Measurements from ENCODE around the gene COX8A.
A peak's percentile ranks its signal among the peaks of the same experiment; 100 is the strongest.
"Not testable (repeated sequence)": the region's sequence is repeated elsewhere in the genome, so short reads cannot be mapped to it uniquely, and the experiment has no call there.

The COX8A gene

GRCh38 chr11:63974259-63975143 is at the start of gene COX8A:
Gene COX8A, plus strand, starts transcription at chr11:63974620. Its CDS starts 61 bp downstream, at chr11:63974681.
- peak; percentile 100 for DNase-seq

GRCh38 chr11:63929616-63930015 is 44.8 kb upstream of the COX8A start:
- DNase-seq, result no peak

GRCh38 chr11:63931045-63931444 is 43.4 kb upstream of the COX8A start:
- no peak for DNase-seq

- DNase-seq, result no peak
These were observed 42.5 kb upstream of the COX8A start for GRCh38 chr11:63931876-63932275.

GRCh38 chr11:63933459-63933858 is 41.0 kb upstream of the COX8A start:
- DNase-seq, result no peak

GRCh38 chr11:63937713-63938478 is 36.5 kb upstream of the COX8A start:
- DNase-seq, result peak; percentile 53

GRCh38 chr11:63938479-63939396 is 35.7 kb upstream of the COX8A start, which contains the start of gene NAA40:
Gene NAA40, plus strand, starts transcription at chr11:63939002. Its CDS starts 95 bp downstream, at chr11:63939097.
- peak; percentile 97 for DNase-seq

- DNase-seq, result peak; percentile 37
These were observed 35.0 kb upstream of the COX8A start for GRCh38 chr11:63939397-63939891.

GRCh38 chr11:63940786-63941185 is 33.6 kb upstream of the COX8A start:
- DNase-seq, result no peak

- DNase-seq, result no peak
These were observed 32.5 kb upstream of the COX8A start for GRCh38 chr11:63941901-63942300.

GRCh38 chr11:63942803-63943202 is 31.6 kb upstream of the COX8A start:
- DNase-seq, result no peak

GRCh38 chr11:63944987-63945386 is 29.4 kb upstream of the COX8A start:
- DNase-seq, result no peak

- peak; percentile 73 for DNase-seq
These were observed 28.8 kb upstream of the COX8A start for GRCh38 chr11:63945477-63946163.

- peak; percentile 48 for DNase-seq
These were observed 22.5 kb upstream of the COX8A start for GRCh38 chr11:63951779-63952536.

- DNase-seq, result no peak
These were observed 21.9 kb upstream of the COX8A start for GRCh38 chr11:63952570-63952969.

GRCh38 chr11:63958008-63958407 is 16.4 kb upstream of the COX8A start:
- peak; percentile 24 for DNase-seq

- no peak for DNase-seq
These were observed 12.6 kb upstream of the COX8A start for GRCh38 chr11:63961608-63962412.

- DNase-seq, result not testable (repeated sequence)
These were observed 10.5 kb upstream of the COX8A start for GRCh38 chr11:63963895-63964294.

- no peak for DNase-seq
These were observed 8.0 kb upstream of the COX8A start for GRCh38 chr11:63966444-63966843.

- DNase-seq, result no peak
These were observed 5.0 kb upstream of the COX8A start for GRCh38 chr11:63969461-63969860.
